Measurements from ENCODE around the gene SLC6A8. TPM values are rescaled to one million over a fixed set of nuclear protein-coding genes. Genes with fewer than 3 reads are reported as not detected.

Gene SLC6A8
- total RNA-seq, 4 donors from 2014 or later = 13.5 to 32.4 (median 26.3) TPM

- DNase-seq (ENCODE audit: low spot score) (no peak), ATAC-seq (ENCODE audit: low FRiP score) (no peak)
- TF ChIP-seq CTCF (IDR thresholded peaks at IDR 0.05) = no peak
These were observed 32.0 kb downstream of the SLC6A8 start for GRCh38 chrX:153719701-153720100.

GRCh38 chrX:153722704-153723350, 35.1 kb downstream of the SLC6A8 start:
- ATAC-seq (ENCODE audit: low FRiP score) (no peak), DNase-seq (ENCODE audit: low spot score) (no peak)
- no peak for TF ChIP-seq CTCF (IDR thresholded peaks at IDR 0.05)

GRCh38 chrX:153723351-153724251, 35.9 kb downstream of the SLC6A8 start:
- DNase-seq (ENCODE audit: low spot score) (no peak), ATAC-seq (ENCODE audit: low FRiP score) (peak; percentile 28)
- no peak for TF ChIP-seq CTCF (IDR thresholded peaks at IDR 0.05)

GRCh38 chrX:153724252-153725038, 36.7 kb downstream of the SLC6A8 start, which contains the start of the genes ABCD1 and BCAP31:
Gene ABCD1, plus strand, starts transcription at chrX:153724856. Its CDS starts 411 bp downstream, at chrX:153725267.
Gene BCAP31, minus strand, starts transcription at chrX:153724387. Its CDS starts 1,143 bp downstream, at chrX:153723244.
- DNase-seq (ENCODE audit: low spot score) = peak; percentile 47
- ATAC-seq (ENCODE audit: low FRiP score) = peak; percentile 80
- TF ChIP-seq CTCF (IDR thresholded peaks at IDR 0.05) = no peak

GRCh38 chrX:153725039-153725831, 37.5 kb downstream of the SLC6A8 start:
- ATAC-seq (ENCODE audit: low FRiP score) (no peak), DNase-seq (ENCODE audit: low spot score) (no peak)
- no peak for TF ChIP-seq CTCF (IDR thresholded peaks at IDR 0.05)

- ATAC-seq (ENCODE audit: low FRiP score) = no peak
- no peak for TF ChIP-seq CTCF (IDR thresholded peaks at IDR 0.05)
- no peak for DNase-seq (ENCODE audit: low spot score)
These were observed 38.1 kb downstream of the SLC6A8 start for GRCh38 chrX:153725832-153726285.
